Activated T-cell treated with anti-CD3 and anti-CD28 coated beads, Interleukin-2, amount 50 U/mL, for 1 hour (primary cell): ENCODE results near the gene SND1.

ENCODE experiments used
- DNase-seq: peaks from one replicate; pipeline ENCODE4 v3.0.0-alpha.2; 2020

Gene SND1

GRCh38 chr7:127914693-127915092 is 262.7 kb downstream of the SND1 start:
- no peak for DNase-seq

GRCh38 chr7:127916735-127917134 is 264.7 kb downstream of the SND1 start:
- DNase-seq: no peak

- no peak for DNase-seq
Observed at GRCh38 chr7:127918130-127918529, 266.1 kb downstream of the SND1 start.

- no peak for DNase-seq
Observed at GRCh38 chr7:127920787-127921438, 268.9 kb downstream of the SND1 start.

GRCh38 chr7:127922656-127923055 is 270.7 kb downstream of the SND1 start:
- DNase-seq: no peak

GRCh38 chr7:127924874-127925273 is 272.9 kb downstream of the SND1 start:
- no peak for DNase-seq

GRCh38 chr7:127927348-127927696 is 275.3 kb downstream of the SND1 start:
- no peak for DNase-seq

- DNase-seq: no peak
Observed at GRCh38 chr7:127928222-127928621, 276.2 kb downstream of the SND1 start.

- no peak for DNase-seq
Observed at GRCh38 chr7:127928852-127929251, 276.9 kb downstream of the SND1 start.

- no peak for DNase-seq
Observed at GRCh38 chr7:127930341-127931328, 278.6 kb downstream of the SND1 start.

GRCh38 chr7:127932076-127932475 is 280.1 kb downstream of the SND1 start:
- DNase-seq: no peak

GRCh38 chr7:127932496-127932895 is 280.5 kb downstream of the SND1 start:
- DNase-seq: no peak

GRCh38 chr7:127933146-127933545 is 281.2 kb downstream of the SND1 start:
- DNase-seq: no peak

- no peak for DNase-seq
Observed at GRCh38 chr7:127934711-127935110, 282.7 kb downstream of the SND1 start.

GRCh38 chr7:127935847-127936376 is 283.9 kb downstream of the SND1 start:
- DNase-seq: no peak

GRCh38 chr7:127937066-127937680 is 285.2 kb downstream of the SND1 start:
- no peak for DNase-seq

GRCh38 chr7:127938588-127938987 is 286.6 kb downstream of the SND1 start:
- no peak for DNase-seq

- no peak for DNase-seq
Observed at GRCh38 chr7:127940381-127941160, 288.6 kb downstream of the SND1 start.

- DNase-seq: no peak
Observed at GRCh38 chr7:127941476-127942210, 289.6 kb downstream of the SND1 start.

GRCh38 chr7:127943541-127944521 is 291.8 kb downstream of the SND1 start:
- no peak for DNase-seq

- DNase-seq: no peak
Observed at GRCh38 chr7:127946111-127946510, 294.1 kb downstream of the SND1 start.
